Breast epithelium (tissue), 3 donors: ENCODE data around the gene THAP5.

Source experiments
- POLR2A ChIP-seq: fragments of 450-650 bp; IDR thresholded peaks from one replicate; pipeline ENCODE4 v1.6.1; 2016; ENCODE audit warnings: antibody characterized with exemption, mild to moderate bottlenecking, moderate library complexity
- POLR2AphosphoS5 ChIP-seq, 3 donors: sonication (generic); formaldehyde crosslinking; IDR thresholded peaks; one replicate each; pipeline ENCODE4 v1.6.1; 2017; ENCODE audit warnings: antibody characterized with exemption in 3 of 3
- TF ChIP-seq, protein P1 (sequence below), 3 donors: fragments of 450-650 bp; IDR thresholded peaks; one replicate each; pipeline ENCODE4 v1.5.1; 2016 to 2017; ENCODE audit warnings: antibody characterized with exemption in 3 of 3, mild to moderate bottlenecking in 3 of 3, moderate library complexity in 3 of 3

DNA sequence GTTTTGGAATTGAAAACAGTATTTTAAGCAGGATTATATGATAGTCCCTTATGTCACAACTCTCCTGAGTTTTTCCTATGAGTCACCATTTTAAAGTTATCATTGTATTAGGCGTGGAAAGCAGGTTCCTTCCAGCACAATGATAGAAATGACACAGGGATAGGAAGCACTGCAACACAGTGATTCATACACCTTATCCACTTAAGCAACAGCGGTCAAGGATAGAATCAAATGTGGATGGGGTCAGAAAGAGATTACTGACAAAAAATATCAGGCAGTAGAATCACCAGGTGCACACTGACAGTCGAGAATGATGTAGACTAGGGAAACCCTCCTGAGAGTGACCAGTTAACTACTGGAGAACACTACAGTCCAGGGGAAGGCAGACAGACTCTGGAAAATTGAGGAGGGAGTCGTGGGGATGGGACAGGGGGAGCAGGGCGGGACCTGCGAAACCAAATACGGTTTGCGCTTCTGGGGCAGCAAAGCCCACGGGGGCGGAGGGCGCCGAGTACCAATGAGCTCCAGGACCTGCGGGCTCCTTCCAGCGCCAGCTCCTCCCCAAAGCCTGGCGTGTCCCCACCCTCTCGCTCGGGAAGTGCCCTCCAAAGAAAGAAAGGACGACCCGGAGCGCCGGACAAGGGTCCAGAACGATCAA is 44.0 kb downstream of the THAP5 start:
- TF ChIP-seq POLR2A (no peak), POLR2AphosphoS5 (IDR thresholded peaks at IDR 0.05) (no peak)
- TF ChIP-seq, protein P1, sequence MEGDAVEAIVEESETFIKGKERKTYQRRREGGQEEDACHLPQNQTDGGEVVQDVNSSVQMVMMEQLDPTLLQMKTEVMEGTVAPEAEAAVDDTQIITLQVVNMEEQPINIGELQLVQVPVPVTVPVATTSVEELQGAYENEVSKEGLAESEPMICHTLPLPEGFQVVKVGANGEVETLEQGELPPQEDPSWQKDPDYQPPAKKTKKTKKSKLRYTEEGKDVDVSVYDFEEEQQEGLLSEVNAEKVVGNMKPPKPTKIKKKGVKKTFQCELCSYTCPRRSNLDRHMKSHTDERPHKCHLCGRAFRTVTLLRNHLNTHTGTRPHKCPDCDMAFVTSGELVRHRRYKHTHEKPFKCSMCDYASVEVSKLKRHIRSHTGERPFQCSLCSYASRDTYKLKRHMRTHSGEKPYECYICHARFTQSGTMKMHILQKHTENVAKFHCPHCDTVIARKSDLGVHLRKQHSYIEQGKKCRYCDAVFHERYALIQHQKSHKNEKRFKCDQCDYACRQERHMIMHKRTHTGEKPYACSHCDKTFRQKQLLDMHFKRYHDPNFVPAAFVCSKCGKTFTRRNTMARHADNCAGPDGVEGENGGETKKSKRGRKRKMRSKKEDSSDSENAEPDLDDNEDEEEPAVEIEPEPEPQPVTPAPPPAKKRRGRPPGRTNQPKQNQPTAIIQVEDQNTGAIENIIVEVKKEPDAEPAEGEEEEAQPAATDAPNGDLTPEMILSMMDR (IDR thresholded peaks at IDR 0.05) = no peak
